HG03457 (cell line): ENCODE data around the gene SPDYE2B.
"Not testable (repeated sequence)": the region's sequence is repeated elsewhere in the genome, so short reads cannot be mapped to it uniquely, and the experiment has no call there.

ENCODE experiments used
- ATAC-seq: cut with Tn5 transposase; IDR thresholded peaks from one replicate; pipeline ENCODE4 v1.9.1; 2021; ENCODE audit warnings: moderate number of reproducible peaks; ENCODE audit not compliant: unreplicated experiment

Gene SPDYE2B

DNA sequence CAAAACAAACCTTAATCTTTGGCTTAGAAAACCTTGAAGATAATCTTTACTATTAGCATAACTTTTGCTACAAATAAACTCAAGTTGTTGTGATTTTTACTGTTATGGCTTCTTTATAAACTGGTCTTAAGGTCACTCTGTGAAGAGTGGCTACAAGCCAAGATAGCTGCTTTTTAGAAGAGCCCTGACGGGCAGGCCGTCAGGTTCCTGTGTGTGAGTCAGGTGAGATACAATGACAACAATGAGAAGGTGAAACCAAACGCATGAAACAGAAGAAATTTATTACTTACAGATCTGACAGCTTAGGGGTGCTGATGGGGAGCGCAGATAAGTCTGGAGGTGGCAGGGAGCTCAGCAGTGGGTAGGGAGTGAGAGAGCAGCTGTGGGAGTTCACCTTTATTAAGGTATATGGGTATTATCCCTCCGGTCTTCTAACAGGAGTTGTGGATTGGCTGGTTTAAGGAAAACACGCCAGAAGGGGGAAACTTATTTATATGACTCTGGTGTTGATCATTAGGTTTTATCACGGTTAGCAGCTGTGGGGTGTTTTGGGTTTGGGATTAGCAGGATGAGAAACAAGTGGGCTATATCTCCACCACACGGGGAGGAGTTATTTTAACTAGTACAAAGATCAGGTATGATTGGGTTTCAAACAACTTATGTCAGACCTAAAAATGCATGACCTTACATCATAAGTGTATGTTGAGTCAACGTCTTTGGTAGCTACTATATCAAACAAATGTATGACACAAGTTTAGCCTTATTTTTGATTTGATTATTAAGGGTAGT, 49.0 kb downstream of the SPDYE2B start:
- not testable (repeated sequence) for ATAC-seq
